SK-N-MC (cell line): Measurements from ENCODE around the gene ZNF362.

Source experiments
- DNase-seq: peaks from one replicate; pipeline ENCODE4 v3.0.0-alpha.2; 2011; ENCODE audit warnings: low read depth, low spot score
- H3K27ac ChIP-seq: fragments of 200-600 bp; sonication (generic); 2 replicates; pipeline ENCODE4 v1.5.1; 2016; ENCODE audit warnings: mixed run types
- H3K36me3 ChIP-seq: fragments of 200-600 bp; sonication (generic); 2 replicates; pipeline ENCODE4 v1.6.1; 2017; ENCODE audit warnings: antibody characterized with exemption, low read length, mixed read lengths; ENCODE audit not compliant: insufficient read depth
- H3K4me3 ChIP-seq: fragments of 200-600 bp; sonication (generic); 2 replicates; pipeline ENCODE4 v1.5.1; 2016
- H3K9ac ChIP-seq: fragments of 200-600 bp; sonication (generic); 2 replicates; pipeline ENCODE4 v1.8.0; 2017; ENCODE audit warnings: mixed run types, mixed read lengths; ENCODE audit not compliant: insufficient read length
- H3K9me3 ChIP-seq: fragments of 200-600 bp; sonication (generic); 2 replicates; pipeline ENCODE4 v1.6.1; 2017; ENCODE audit warnings: low read depth, mild to moderate bottlenecking, antibody characterized with exemption, low read length, moderate library complexity, mixed read lengths
- EZH2 ChIP-seq: fragments of 200-600 bp; sonication (generic); IDR thresholded peaks from one replicate; pipeline ENCODE4 v1.6.1; 2017; ENCODE audit warnings: antibody characterized with exemption
- POLR2AphosphoS5 ChIP-seq: IDR thresholded peaks from 2 replicates; pipeline ENCODE4 v1.6.1; 2012; ENCODE audit warnings: mild to moderate bottlenecking, low read depth, low read length, borderline replicate concordance

Gene ZNF362

GRCh38 chr1:33349778-33350610 is 93.7 kb downstream of the ZNF362 start:
- H3K36me3 ChIP-seq: peaks cover 13% of the 10 kb centered on the region
- peak overlapping the region; percentile 99 for H3K9ac ChIP-seq
- DNase-seq: no peak
- peak overlapping the region; percentile 99 for H3K4me3 ChIP-seq
- peak overlapping the region; percentile 94 for H3K27ac ChIP-seq
- TF ChIP-seq POLR2AphosphoS5 (peak; percentile 96), EZH2 (no peak)
- H3K9me3 ChIP-seq: no peaks in the 10 kb centered on the region
